IMR-90 (cell line): Measurements from ENCODE around the gene ZNF415.
"Not testable (repeated sequence)": the region's sequence is repeated elsewhere in the genome, so short reads cannot be mapped to it uniquely, and the experiment has no call there.

Experiments used
- BHLHE40 ChIP-seq: fragments of 150-350 bp; IDR thresholded peaks from 2 replicates; pipeline ENCODE4 v1.6.1; 2016; ENCODE audit warnings: mild to moderate bottlenecking, low read depth, low read length
- CEBPB ChIP-seq: IDR thresholded peaks from 2 replicates; pipeline ENCODE4 v1.6.1; 2012; ENCODE audit warnings: low read depth, low read length, improper control_type of control experiment
- CTCF ChIP-seq: conservative IDR thresholded peaks from 2 replicates; pipeline ENCODE4 v1.5.1; 2012; ENCODE audit warnings: mild to moderate bottlenecking, low read depth, low read length, improper control_type of control experiment
- ELK1 ChIP-seq: fragments of 150-350 bp; IDR thresholded peaks from 2 replicates; pipeline ENCODE4 v1.6.1; 2016; ENCODE audit warnings: low read depth, mild to moderate bottlenecking, low read length, moderate library complexity, borderline replicate concordance
- FOS ChIP-seq: fragments of 150-350 bp; IDR thresholded peaks from 2 replicates; pipeline ENCODE4 v1.6.1; 2016; ENCODE audit warnings: low read depth, low read length
- MAZ ChIP-seq: IDR thresholded peaks from 2 replicates; pipeline ENCODE4 v1.6.1; 2012; ENCODE audit warnings: low read depth, mild to moderate bottlenecking, low read length, improper control_type of control experiment, moderate library complexity, borderline replicate concordance
- MXI1 ChIP-seq: IDR thresholded peaks from 2 replicates; pipeline ENCODE4 v1.6.1; 2012; ENCODE audit warnings: low read depth, mild to moderate bottlenecking, low read length, moderate library complexity, borderline replicate concordance
- POLR2A ChIP-seq: IDR thresholded peaks from 2 replicates; pipeline ENCODE4 v1.6.1; 2012; ENCODE audit warnings: mild to moderate bottlenecking, low read depth, low read length
- RAD21 ChIP-seq: IDR thresholded peaks from 2 replicates; pipeline ENCODE4 v1.6.1; 2012; ENCODE audit warnings: low read length, improper control_type of control experiment
- RCOR1 ChIP-seq: IDR thresholded peaks from 2 replicates; pipeline ENCODE4 v1.6.1; 2012; ENCODE audit warnings: mild to moderate bottlenecking, low read length, improper control_type of control experiment; ENCODE audit not compliant: insufficient replicate concordance
- SMC3 ChIP-seq: fragments of 150-350 bp; IDR thresholded peaks from 2 replicates; pipeline ENCODE4 v1.6.1; 2016; ENCODE audit warnings: low read depth, mild to moderate bottlenecking, antibody characterized with exemption, low read length, moderate library complexity
- USF2 ChIP-seq: fragments of 150-350 bp; IDR thresholded peaks from 2 replicates; pipeline ENCODE4 v1.6.1; 2017; ENCODE audit warnings: mild to moderate bottlenecking, antibody characterized with exemption, low read length, low read depth

- TF ChIP-seq POLR2A, CTCF, MAZ, USF2, RCOR1, FOS, RAD21, BHLHE40, MXI1, CEBPB, ELK1, SMC3: not testable (repeated sequence)
Observed at GRCh38 chr19:53096982-53097690, 35.6 kb downstream of the ZNF415 start.
